H1 (cell line): Measurements from ENCODE around the gene GPLD1. TPM values are rescaled to one million over a fixed set of nuclear protein-coding genes. Genes with fewer than 3 reads are reported as not detected.

Source experiments
- CTCF ChIA-PET: fragments of 300-600 bp; sonication (Branson Sonifier 250); formaldehyde crosslinking; loops from one replicate; lab custom pipeline; 2021; ENCODE audit not compliant: partially characterized antibody; lab: Charles Lee
- POLR2A ChIA-PET: fragments of 300-600 bp; sonication (Branson Sonifier 250); formaldehyde crosslinking; loops from one replicate; lab custom pipeline; 2021; ENCODE audit warnings: inconsistent platforms; ENCODE audit not compliant: partially characterized antibody; lab: Charles Lee
- DNase-seq, 2 experiments: peaks; one replicate each; pipeline versions ENCODE4 v3.0.0 to v3.0.0-alpha.2; 2010 to 2022; ENCODE audit warnings: low spot score in 2 of 2, low read depth in 1 of 2, mixed read lengths in 1 of 2
- FAIRE-seq: peaks from 2 replicates; lab custom pipeline; 2011; peaks lifted over from hg19 to GRCh38; lab: Jason Lieb, UNC
- H2AFZ ChIP-seq: 2 replicates; pipeline ENCODE4 v1.8.1; 2012; ENCODE audit warnings: low read length, inconsistent platforms
- H2AK5ac ChIP-seq: 2 replicates; pipeline ENCODE4 v1.6.1; 2013; ENCODE audit warnings: low read depth, low read length
- H2BK120ac ChIP-seq: replicated peaks from 2 replicates; pipeline ENCODE3; 2013; ENCODE audit warnings: low read depth, low read length, inconsistent platforms
- H2BK12ac ChIP-seq: 2 replicates; pipeline ENCODE4 v1.6.1; 2013; ENCODE audit warnings: low read depth, low read length
- H2BK15ac ChIP-seq: 2 replicates; pipeline ENCODE4 v1.6.1; 2013; ENCODE audit warnings: low read length
- H2BK20ac ChIP-seq: 2 replicates; pipeline ENCODE4 v1.6.1; 2013; ENCODE audit warnings: low read length
- H2BK5ac ChIP-seq: 2 replicates; pipeline ENCODE4 v1.6.1; 2013; ENCODE audit warnings: low read depth, low read length
- H3K14ac ChIP-seq: 2 replicates; pipeline ENCODE4 v1.6.1; 2013; ENCODE audit warnings: inconsistent platforms; ENCODE audit not compliant: insufficient read length
- H3K18ac ChIP-seq: 2 replicates; pipeline ENCODE4 v1.6.1; 2013; ENCODE audit warnings: low read length; ENCODE audit errors: extremely low read depth
- H3K23ac ChIP-seq: 2 replicates; pipeline ENCODE4 v1.6.1; 2013; ENCODE audit warnings: inconsistent platforms; ENCODE audit not compliant: insufficient read length
- H3K23me2 ChIP-seq: 2 replicates; pipeline ENCODE4 v1.6.1; 2013; ENCODE audit warnings: low read depth, low read length
- H3K27ac ChIP-seq: 2 replicates; pipeline ENCODE4 v1.6.1; 2011; ENCODE audit warnings: low read depth, low read length, inconsistent platforms
- H3K27me3 ChIP-seq, 4 experiments: replicated peaks in 1 of 4; 1 replicate in 1 of 4; 2 replicates in 3 of 4; pipeline versions ENCODE4 v1.6.1 to v1.8.1; 2011 to 2013; ENCODE audit warnings: low read length in 3 of 4, mild to moderate bottlenecking in 3 of 4, inconsistent platforms in 2 of 4, mixed read lengths in 2 of 4, moderate library complexity in 1 of 4; ENCODE audit not compliant: control insufficient read depth in 3 of 4, insufficient read depth in 3 of 4; ENCODE audit errors: extremely low read depth in 1 of 4
- H3K36me3 ChIP-seq, 4 experiments: 2 replicates each; pipeline versions ENCODE4 v1.6.1 to v1.8.1; 2011 to 2013; ENCODE audit warnings: mild to moderate bottlenecking in 4 of 4, low read length in 3 of 4, moderate library complexity in 2 of 4, control low read depth in 1 of 4, inconsistent platforms in 1 of 4; ENCODE audit not compliant: insufficient read depth in 4 of 4, control insufficient read depth in 2 of 4
- H3K4ac ChIP-seq: replicated peaks from 2 replicates; pipeline ENCODE3; 2013; ENCODE audit warnings: low read length, low read depth, mixed read lengths, inconsistent platforms; ENCODE audit not compliant: insufficient read length
- H3K4me1 ChIP-seq, 4 experiments: replicated peaks in 1 of 4; 1 replicate in 1 of 4; 2 replicates in 3 of 4; pipeline versions ENCODE4 v1.6.1 to v1.8.1; 2011 to 2013; ENCODE audit warnings: low read length in 3 of 4, inconsistent platforms in 2 of 4, mixed read lengths in 1 of 4; ENCODE audit not compliant: insufficient read depth in 4 of 4, control insufficient read depth in 3 of 4
- H3K4me2 ChIP-seq, 2 experiments: 2 replicates each; pipeline versions ENCODE4 v1.6.1 to v1.8.1; 2011 to 2013; ENCODE audit warnings: low read depth in 2 of 2, low read length in 2 of 2, control low read depth in 1 of 2, inconsistent platforms in 1 of 2, mild to moderate bottlenecking in 1 of 2; ENCODE audit not compliant: insufficient read depth in 1 of 2
- H3K4me3 ChIP-seq, 4 experiments: fragments of 200-600, 300-600 bp in 1 of 4; sonication (generic), shearing (Covaris generic), sonication (Bioruptor Twin) in 1 of 4; 2 replicates each; pipeline versions ENCODE4 v1.5.1 to v1.8.1; 2011 to 2016; ENCODE audit warnings: low read length in 4 of 4, low read depth in 3 of 4, control low read depth in 2 of 4, inconsistent platforms in 2 of 4, mild to moderate bottlenecking in 2 of 4, mixed read lengths in 1 of 4, moderate library complexity in 1 of 4; ENCODE audit not compliant: insufficient read depth in 2 of 4; ENCODE audit errors: extremely low read depth in 1 of 4
- H3K56ac ChIP-seq: replicated peaks from 2 replicates; pipeline ENCODE3; 2013; ENCODE audit warnings: low read depth, mild to moderate bottlenecking, mixed read lengths, low read length, inconsistent platforms; ENCODE audit not compliant: insufficient read length
- H3K79me1 ChIP-seq: 2 replicates; pipeline ENCODE4 v1.6.1; 2013; ENCODE audit warnings: low read depth, low read length, control low read depth
- H3K79me2 ChIP-seq, 2 experiments: 2 replicates each; pipeline versions ENCODE4 v1.6.1 to v1.8.1; 2012 to 2013; ENCODE audit warnings: low read length in 2 of 2, mild to moderate bottlenecking in 2 of 2, inconsistent platforms in 1 of 2; ENCODE audit not compliant: insufficient read depth in 2 of 2, control insufficient read depth in 1 of 2
- H3K9ac ChIP-seq, 4 experiments: replicated peaks in 1 of 4; 1 replicate in 1 of 4; 2 replicates in 3 of 4; pipeline versions ENCODE4 v1.6.1 to v1.8.1; 2011 to 2013; ENCODE audit warnings: low read depth in 3 of 4, low read length in 3 of 4, control low read depth in 2 of 4, mild to moderate bottlenecking in 2 of 4, moderate library complexity in 2 of 4, inconsistent platforms in 1 of 4; ENCODE audit errors: extremely low read depth in 1 of 4
- H3K9me3 ChIP-seq, 2 experiments: 2 replicates each; pipeline versions ENCODE4 v1.6.1 to v1.8.1; 2012 to 2013; ENCODE audit warnings: mild to moderate bottlenecking in 2 of 2, moderate library complexity in 2 of 2, control low read depth in 1 of 2, inconsistent platforms in 1 of 2, low read depth in 1 of 2, low read length in 1 of 2, mixed read lengths in 1 of 2; ENCODE audit not compliant: insufficient read depth in 2 of 2
- H4K20me1 ChIP-seq, 2 experiments: replicated peaks in 1 of 2; 2 replicates each; pipeline versions ENCODE3 to v1.8.1; 2011 to 2013; ENCODE audit warnings: inconsistent platforms in 2 of 2, low read length in 2 of 2, mild to moderate bottlenecking in 1 of 2; ENCODE audit not compliant: insufficient read depth in 2 of 2, control insufficient read depth in 1 of 2
- H4K5ac ChIP-seq: 2 replicates; pipeline ENCODE4 v1.6.1; 2013; ENCODE audit warnings: low read length, low read depth, mixed read lengths, inconsistent platforms; ENCODE audit not compliant: insufficient read length
- H4K8ac ChIP-seq: 2 replicates; pipeline ENCODE4 v1.8.0; 2013; ENCODE audit warnings: mild to moderate bottlenecking, moderate library complexity, low read length, inconsistent platforms; ENCODE audit not compliant: insufficient read depth; ENCODE audit errors: extremely low read depth
- H4K91ac ChIP-seq: replicated peaks from 2 replicates; pipeline ENCODE3; 2013; ENCODE audit warnings: low read length, mixed read lengths, inconsistent platforms; ENCODE audit not compliant: insufficient read length
- FOSL1 ChIP-seq: IDR thresholded peaks from 2 replicates; pipeline ENCODE4 v1.6.1; 2011; ENCODE audit warnings: mild to moderate bottlenecking, low read depth, low read length, moderate library complexity; ENCODE audit not compliant: insufficient read depth
- NRF1 ChIP-seq: IDR thresholded peaks from 2 replicates; pipeline ENCODE4 v1.6.1; 2011; ENCODE audit warnings: mild to moderate bottlenecking, low read depth, low read length, improper control_type of control experiment
- PHF8 ChIP-seq: fragments of 200-600 bp; sonication (generic); conservative IDR thresholded peaks from 2 replicates; pipeline ENCODE4 v1.7.1; 2012; ENCODE audit warnings: low read depth, mild to moderate bottlenecking, inconsistent platforms, low read length, moderate library complexity
- POU5F1 ChIP-seq: IDR thresholded peaks from 2 replicates; pipeline ENCODE4 v1.6.1; 2011; ENCODE audit warnings: low read depth, mild to moderate bottlenecking, low read length, moderate library complexity
- RAD21 ChIP-seq, 2 experiments: IDR thresholded peaks in 1 of 2; conservative IDR thresholded peaks in 1 of 2; 2 replicates each; pipeline ENCODE4 v1.6.1; 2011; ENCODE audit warnings: low read depth in 2 of 2, low read length in 2 of 2, improper control_type of control experiment in 1 of 2, inconsistent platforms in 1 of 2, mild to moderate bottlenecking in 1 of 2, moderate library complexity in 1 of 2
- RBBP5 ChIP-seq: IDR thresholded peaks from 2 replicates; pipeline ENCODE4 v1.7.1; 2012; ENCODE audit warnings: low read depth, mild to moderate bottlenecking, inconsistent platforms, low read length, moderate library complexity, borderline replicate concordance
- SP1 ChIP-seq: IDR thresholded peaks from 2 replicates; pipeline ENCODE4 v1.6.1; 2011; ENCODE audit warnings: low read depth, low read length
- SRF ChIP-seq: IDR thresholded peaks from 2 replicates; pipeline ENCODE4 v1.6.1; 2011; ENCODE audit warnings: mild to moderate bottlenecking, low read depth, low read length, moderate library complexity
- TAF7 ChIP-seq: optimal IDR thresholded peaks from 2 replicates; pipeline ENCODE3; 2011; ENCODE audit warnings: low read depth, mild to moderate bottlenecking, inconsistent platforms, low read length, moderate library complexity, borderline replicate concordance
- WGBS, 2 experiments: shearing (Covaris generic) in 1 of 2; methylation state at CpG; one replicate each; pipeline versions ENCODE4 v1.1.6 to v1.1.7; 2013 to 2015; ENCODE audit warnings: low lambda C conversion rate in 2 of 2, mixed read lengths in 2 of 2, inconsistent platforms in 1 of 2, low coverage in 1 of 2, missing lambda C conversion rate in 1 of 2; ENCODE audit not compliant: insufficient replicate concordance in 2 of 2, insufficient coverage in 1 of 2, insufficient read length in 1 of 2; ENCODE audit errors: extremely low coverage in 1 of 2, missing lambda C conversion rate in 1 of 2; 5-methylcytosine and 5-hydroxymethylcytosine counted together
- polyA plus RNA-seq, 7 experiments: library from polyadenylated mRNA; depleted of rRNA in 3 of 7; stranded (reverse) in 5 of 7; unstranded in 2 of 7; fragments of >200 nt in 5 of 7; fragments of 200-250 nt in 2 of 7; gene quantifications; 1 replicate in 5 of 7; 2 replicates in 1 of 7; 4 replicates in 1 of 7; pipeline versions ENCODE4 v1.2.1 to v1.2.3, GENCODE V29; 2011 to 2013; ENCODE audit warnings: missing spikeins in 2 of 7, mixed read lengths in 2 of 7
- total RNA-seq: library from RNA; stranded (reverse); fragmentation: NEBNext Ultra II Directional; extraction: Animal tissue kit (Norgen Biotek cat#: 25700); gene quantifications from 2 replicates; pipeline ENCODE4 v1.2.1, GENCODE V29; 2021
- TF ChIP-seq, protein P1 (sequence below): IDR thresholded peaks from 2 replicates; pipeline ENCODE4 v1.6.1; 2011; ENCODE audit warnings: low read length, improper control_type of control experiment

Gene GPLD1
- total and polyA plus RNA-seq, 2 of the 8 experiments (the other 6 are each of a cell fraction or from before 2014, with no cell fraction given): 3.7 to 5.3 TPM

DNA sequence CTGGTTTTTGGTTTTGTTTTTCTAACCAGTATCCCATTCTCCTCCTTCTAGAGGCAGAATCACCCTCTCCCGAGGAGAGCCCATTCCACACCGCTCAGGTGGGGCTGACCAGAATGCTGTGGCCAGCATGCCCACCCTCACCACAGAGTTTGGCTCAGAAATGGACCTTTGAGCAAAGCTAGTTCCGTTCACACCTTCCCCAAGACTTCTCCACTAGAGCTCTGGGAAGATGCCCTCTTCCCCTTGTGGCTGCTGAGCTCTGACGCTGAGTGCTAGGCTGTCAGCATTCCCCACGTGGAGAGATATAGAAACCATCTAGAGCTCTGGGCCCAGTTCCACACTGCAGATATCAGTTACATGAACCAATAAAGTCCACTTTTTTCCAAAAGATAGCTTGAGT is 7.9 kb downstream of the GPLD1 start:
- H4K5ac ChIP-seq: no peak overlapping the region
- no peak for FAIRE-seq
- H3K18ac ChIP-seq: no peak overlapping the region
- H3K27me3 ChIP-seq: no peaks in the 10 kb centered on the region
- H3K9ac ChIP-seq: no peak overlapping the region
- peaks cover 0 to 2% (median 0%) of the 10 kb centered on the region in 4 experiments; a peak in 1 of 8 replicates for H3K36me3 ChIP-seq
- H4K91ac ChIP-seq: no peak overlapping the region
- no peaks in the 10 kb centered on the region for H3K4me1 ChIP-seq
- no peak overlapping the region for H2BK12ac ChIP-seq
- H2AFZ ChIP-seq: no peak overlapping the region
- CTCF ChIA-PET: interaction anchor here (1.2 to 2.5 kb wide), 4 partner anchors 9 to 40 kb away, joined by 4 to 12 read pairs (median 6); partner anchors contain the start of gene ALDH5A1
- H2BK5ac ChIP-seq: no peak overlapping the region
- DNase-seq: no peak
- H3K4me3 ChIP-seq: no peak overlapping the region
- no peak overlapping the region for H3K4me2 ChIP-seq
- H4K20me1 ChIP-seq: no peaks in the 10 kb centered on the region
- H3K79me2 ChIP-seq: no peaks in the 10 kb centered on the region
- no peak overlapping the region for H3K27ac ChIP-seq
- POLR2A ChIA-PET: interaction anchor here (0.6 kb wide), 1 partner anchor 105 kb away, joined by 3 read pairs; no protein-coding TSS in a partner anchor
- H3K14ac ChIP-seq: no peak overlapping the region
- H3K9me3 ChIP-seq: peaks cover 2 to 4% of the 10 kb centered on the region in 2 experiments; a peak in 1 of 4 replicates
- WGBS, 2 experiments: 97% methylated on average over 5 of the region's 5 CpGs; no CpG with 5 or more reads in 1 of the 2 experiments
- H3K56ac ChIP-seq: no peak overlapping the region
- H3K79me1 ChIP-seq: no peaks in the 10 kb centered on the region
- no peak overlapping the region for H2BK20ac ChIP-seq
- H2BK15ac ChIP-seq: no peak overlapping the region
- H2AK5ac ChIP-seq: no peak overlapping the region
- H4K8ac ChIP-seq: no peak overlapping the region
- TF ChIP-seq RBBP5 (no peak), NRF1 (no peak), SRF (no peak), RAD21 (IDR thresholded peaks at IDR 0.05 in 1 of 2, conservative IDR thresholded peaks at IDR 0.05 in 1 of 2; ENCODE audit: low read depth in 2 of 2, low read length in 2 of 2) (no peak), SP1 (no peak), PHF8 (no peak), TAF7 (no peak), FOSL1 (no peak), POU5F1 (no peak)
- TF ChIP-seq, protein P1, sequence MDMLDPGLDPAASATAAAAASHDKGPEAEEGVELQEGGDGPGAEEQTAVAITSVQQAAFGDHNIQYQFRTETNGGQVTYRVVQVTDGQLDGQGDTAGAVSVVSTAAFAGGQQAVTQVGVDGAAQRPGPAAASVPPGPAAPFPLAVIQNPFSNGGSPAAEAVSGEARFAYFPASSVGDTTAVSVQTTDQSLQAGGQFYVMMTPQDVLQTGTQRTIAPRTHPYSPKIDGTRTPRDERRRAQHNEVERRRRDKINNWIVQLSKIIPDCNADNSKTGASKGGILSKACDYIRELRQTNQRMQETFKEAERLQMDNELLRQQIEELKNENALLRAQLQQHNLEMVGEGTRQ: no peak
- H3K23ac ChIP-seq: no peak overlapping the region
- no peak overlapping the region for H2BK120ac ChIP-seq
- no peaks in the 10 kb centered on the region for H3K23me2 ChIP-seq
- no peak overlapping the region for H3K4ac ChIP-seq
